ENCODE data around the gene C4B.
"Not testable (repeated sequence)": the region's sequence is repeated elsewhere in the genome, so short reads cannot be mapped to it uniquely, and the experiment has no call there.

DNA sequence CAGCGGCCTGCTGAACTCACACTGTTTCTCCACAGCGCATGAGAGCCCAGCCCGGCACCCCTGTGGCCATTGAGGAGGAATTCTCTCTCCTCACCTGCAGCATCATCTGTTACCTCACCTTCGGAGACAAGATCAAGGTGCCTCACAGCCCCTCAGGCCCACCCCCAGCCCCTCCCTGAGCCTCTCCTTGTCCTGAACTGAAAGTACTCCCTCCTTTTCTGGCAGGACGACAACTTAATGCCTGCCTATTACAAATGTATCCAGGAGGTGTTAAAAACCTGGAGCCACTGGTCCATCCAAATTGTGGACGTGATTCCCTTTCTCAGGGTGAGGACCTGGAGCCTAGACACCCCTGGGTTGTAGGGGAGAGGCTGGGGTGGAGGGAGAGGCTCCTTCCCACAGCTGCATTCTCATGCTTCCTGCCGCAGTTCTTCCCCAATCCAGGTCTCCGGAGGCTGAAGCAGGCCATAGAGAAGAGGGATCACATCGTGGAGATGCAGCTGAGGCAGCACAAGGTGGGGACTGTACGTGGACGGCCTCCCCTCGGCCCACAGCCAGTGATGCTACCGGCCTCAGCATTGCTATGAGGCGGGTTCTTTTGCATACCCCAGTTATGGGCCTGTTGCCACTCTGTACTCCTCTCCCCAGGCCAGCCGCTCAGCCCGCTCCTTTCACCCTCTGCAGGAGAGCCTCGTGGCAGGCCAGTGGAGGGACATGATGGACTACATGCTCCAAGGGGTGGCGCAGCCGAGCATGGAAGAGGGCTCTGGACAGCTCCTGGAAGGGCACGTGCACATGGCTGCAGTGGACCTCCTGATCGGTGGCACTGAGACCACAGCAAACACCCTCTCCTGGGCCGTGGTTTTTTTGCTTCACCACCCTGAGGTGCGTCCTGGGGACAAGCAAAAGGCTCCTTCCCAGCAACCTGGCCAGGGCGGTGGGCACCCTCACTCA lies 25.0 kb downstream of the C4B start:
- not testable (repeated sequence) for TF ChIP-seq POLR2A (IDR thresholded peaks at IDR 0.05)
- TF ChIP-seq, protein P1, sequence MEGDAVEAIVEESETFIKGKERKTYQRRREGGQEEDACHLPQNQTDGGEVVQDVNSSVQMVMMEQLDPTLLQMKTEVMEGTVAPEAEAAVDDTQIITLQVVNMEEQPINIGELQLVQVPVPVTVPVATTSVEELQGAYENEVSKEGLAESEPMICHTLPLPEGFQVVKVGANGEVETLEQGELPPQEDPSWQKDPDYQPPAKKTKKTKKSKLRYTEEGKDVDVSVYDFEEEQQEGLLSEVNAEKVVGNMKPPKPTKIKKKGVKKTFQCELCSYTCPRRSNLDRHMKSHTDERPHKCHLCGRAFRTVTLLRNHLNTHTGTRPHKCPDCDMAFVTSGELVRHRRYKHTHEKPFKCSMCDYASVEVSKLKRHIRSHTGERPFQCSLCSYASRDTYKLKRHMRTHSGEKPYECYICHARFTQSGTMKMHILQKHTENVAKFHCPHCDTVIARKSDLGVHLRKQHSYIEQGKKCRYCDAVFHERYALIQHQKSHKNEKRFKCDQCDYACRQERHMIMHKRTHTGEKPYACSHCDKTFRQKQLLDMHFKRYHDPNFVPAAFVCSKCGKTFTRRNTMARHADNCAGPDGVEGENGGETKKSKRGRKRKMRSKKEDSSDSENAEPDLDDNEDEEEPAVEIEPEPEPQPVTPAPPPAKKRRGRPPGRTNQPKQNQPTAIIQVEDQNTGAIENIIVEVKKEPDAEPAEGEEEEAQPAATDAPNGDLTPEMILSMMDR (IDR thresholded peaks at IDR 0.05) = not testable (repeated sequence)

Data from esophagus squamous epithelium (tissue), 4 donors.